GM10266 (cell line): ENCODE data around the gene ATG7.
"Not testable (repeated sequence)": the region's sequence is repeated elsewhere in the genome, so short reads cannot be mapped to it uniquely, and the experiment has no call there.

Experiments
- DNase-seq: peaks from one replicate; pipeline ENCODE4 v3.0.0; 2012; ENCODE audit errors: extremely low spot score
- CTCF ChIP-seq: IDR thresholded peaks from 2 replicates; pipeline ENCODE4 v1.5.1; 2012; ENCODE audit warnings: mild to moderate bottlenecking, low read depth; ENCODE audit not compliant: control insufficient read depth, insufficient read depth; ENCODE audit errors: missing control alignments

Gene ATG7

GRCh38 chr3:11254876-11255275, 17.3 kb upstream of the ATG7 start:
- no peak for TF ChIP-seq CTCF
- no peak for DNase-seq

- DNase-seq: not testable (repeated sequence)
Measured at GRCh38 chr3:11255537-11255936, 16.7 kb upstream of the ATG7 start.

- no peak for DNase-seq
- TF ChIP-seq CTCF: no peak
Measured at GRCh38 chr3:11258958-11259357, 13.2 kb upstream of the ATG7 start.

GRCh38 chr3:11260460-11260859, 11.7 kb upstream of the ATG7 start:
- no peak for DNase-seq
- no peak for TF ChIP-seq CTCF

GRCh38 chr3:11269007-11269406, 3.2 kb upstream of the ATG7 start:
- no peak for DNase-seq
- no peak for TF ChIP-seq CTCF

- TF ChIP-seq CTCF: no peak
- DNase-seq: no peak
Measured at GRCh38 chr3:11272906-11273574, 843 bp downstream of the ATG7 start.

- no peak for DNase-seq
- no peak for TF ChIP-seq CTCF
Measured at GRCh38 chr3:11273891-11274291, 1.7 kb downstream of the ATG7 start.

- no peak for TF ChIP-seq CTCF
- no peak for DNase-seq
Measured at GRCh38 chr3:11274566-11275142, 2.5 kb downstream of the ATG7 start.
